Naive thymus-derived CD4-positive, alpha-beta T cell (primary cell): ENCODE measurements around the gene SLC2A4. TPM values are rescaled to one million over a fixed set of nuclear protein-coding genes. Genes with fewer than 3 reads are reported as not detected.
A peak's percentile ranks its signal among the peaks of the same experiment; 100 is the strongest.
"Not testable (repeated sequence)": the region's sequence is repeated elsewhere in the genome, so short reads cannot be mapped to it uniquely, and the experiment has no call there.

Source experiments
- ATAC-seq: fragments of 150-1000 bp; cut with Tn5 transposase; 2 replicates; pipeline ENCODE4 v1.10.0; 2021; ENCODE audit warnings: mild to moderate bottlenecking, moderate library complexity
- CTCF ChIA-PET: fragments of 350-600 bp; sonication (Branson Sonifier 250); formaldehyde crosslinking; loops from one replicate; lab custom pipeline; 2021; ENCODE audit warnings: antibody characterized with exemption; lab: Charles Lee
- POLR2A ChIA-PET: fragments of 350-600 bp; sonication (Branson Sonifier 250); formaldehyde crosslinking; loops from one replicate; lab custom pipeline; 2021; ENCODE audit warnings: antibody characterized with exemption, inconsistent platforms; lab: Charles Lee
- DNase-seq, 9 donors: peaks; one replicate each; pipeline versions ENCODE4 v3.0.0 to v3.0.0-alpha.2; 2020 to 2022; ENCODE audit warnings: mixed read lengths in 1 of 9
- H3K27ac ChIP-seq: one replicate; pipeline ENCODE4 v1.7.0; 2013; ENCODE audit warnings: mild to moderate bottlenecking, low read depth, low read length, moderate library complexity
- H3K27me3 ChIP-seq, 2 donors: one replicate each; pipeline ENCODE4 v1.7.0; 2013; ENCODE audit warnings: low read length in 2 of 2, mild to moderate bottlenecking in 2 of 2, moderate library complexity in 2 of 2; ENCODE audit not compliant: control insufficient read depth in 2 of 2, insufficient read depth in 2 of 2
- H3K36me3 ChIP-seq, 3 experiments: 1 replicate in 2 of 3; 2 replicates in 1 of 3; pipeline ENCODE4 v1.7.0; 2013; ENCODE audit warnings: low read length in 3 of 3, mild to moderate bottlenecking in 3 of 3, moderate library complexity in 1 of 3; ENCODE audit not compliant: insufficient read depth in 3 of 3, control insufficient read depth in 2 of 3
- H3K4me1 ChIP-seq, 2 donors: one replicate each; pipeline ENCODE4 v1.7.0; 2013; ENCODE audit warnings: low read length in 2 of 2, mild to moderate bottlenecking in 2 of 2, moderate library complexity in 1 of 2; ENCODE audit not compliant: control insufficient read depth in 2 of 2, insufficient read depth in 2 of 2
- H3K4me3 ChIP-seq: 2 replicates; pipeline ENCODE4 v1.7.0; 2013; ENCODE audit warnings: mild to moderate bottlenecking, low read length
- H3K9me3 ChIP-seq, 3 experiments: 1 replicate in 2 of 3; 2 replicates in 1 of 3; pipeline ENCODE4 v1.7.0; 2013; ENCODE audit warnings: low read length in 3 of 3; ENCODE audit not compliant: control insufficient read depth in 2 of 3
- H3K27ac Mint-ChIP-seq, 9 donors: one replicate each; pipeline ENCODE4 v1.8.0; 2020 to 2022; ENCODE audit warnings: mixed read lengths in 9 of 9, mild to moderate bottlenecking in 8 of 9, moderate library complexity in 5 of 9, inconsistent platforms in 2 of 9
- H3K27me3 Mint-ChIP-seq, 5 donors: one replicate each; pipeline ENCODE4 v1.8.0; 2021 to 2022; ENCODE audit warnings: mixed read lengths in 5 of 5, mild to moderate bottlenecking in 1 of 5
- H3K36me3 Mint-ChIP-seq, 5 donors: one replicate each; pipeline ENCODE4 v1.8.0; 2020 to 2022; ENCODE audit warnings: mixed read lengths in 5 of 5, mild to moderate bottlenecking in 3 of 5, inconsistent platforms in 1 of 5
- H3K4me1 Mint-ChIP-seq, 7 donors: one replicate each; pipeline ENCODE4 v1.8.0; 2020 to 2022; ENCODE audit warnings: mixed read lengths in 7 of 7, mild to moderate bottlenecking in 3 of 7, inconsistent platforms in 1 of 7
- H3K4me3 Mint-ChIP-seq, 10 donors: one replicate each; pipeline ENCODE4 v1.8.0; 2020 to 2022; ENCODE audit warnings: mild to moderate bottlenecking in 10 of 10, mixed read lengths in 10 of 10, moderate library complexity in 6 of 10, inconsistent platforms in 2 of 10
- H3K9me3 Mint-ChIP-seq, 11 donors: one replicate each; pipeline ENCODE4 v1.8.0; 2020 to 2022; ENCODE audit warnings: mixed read lengths in 11 of 11, mild to moderate bottlenecking in 4 of 11, inconsistent platforms in 1 of 11, moderate library complexity in 1 of 11
- intact Hi-C, 2 donors: fragments of 100-400 bp; cut with micrococcal nuclease; formaldehyde crosslinking; loops; one replicate each; pipeline ENCODE4 v1.15.1; 2023
- polyA plus RNA-seq, 2 donors: library from polyadenylated mRNA; unstranded; fragments of 300-500 nt; fragmentation: Illumina TruSeq; gene quantifications; one replicate each; pipeline ENCODE4 v1.2.3, GENCODE V29; 2021
- total RNA-seq, 6 experiments: library from RNA in 5 of 6; stranded (reverse) in 5 of 6; gene quantifications; 1 replicate in 5 of 6; 2 replicates in 1 of 6; pipeline ENCODE4 v1.2.3 and lab custom pipeline; 2021 to 2026

The SLC2A4 gene
- total and polyA plus RNA-seq, 7 experiments from 2014 or later = not detected

DNA sequence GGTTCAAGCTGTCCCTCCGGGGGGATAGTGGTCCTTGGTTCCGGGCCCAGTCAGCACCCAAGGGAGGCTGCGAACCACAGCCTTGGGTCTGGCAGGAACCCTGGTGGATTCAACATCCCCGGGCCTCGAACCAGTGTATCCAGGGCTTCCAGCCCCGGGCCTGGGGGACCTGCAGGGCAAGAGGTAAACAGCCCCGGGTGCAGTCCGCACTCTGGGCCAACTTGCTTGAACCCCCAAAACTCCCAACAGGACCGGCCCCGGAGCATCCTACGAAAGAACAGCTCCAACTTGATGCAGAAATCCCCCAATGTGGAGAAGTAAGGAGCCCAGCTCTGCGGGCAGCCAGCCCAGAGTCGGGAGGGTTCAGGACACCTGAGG lies 49.1 kb downstream of the SLC2A4 start:
- Mint-ChIP-seq H3K4me1 (peaks cover 39 to 72% (median 56%) of the 10 kb centered on the region in 7 donors), H3K36me3 (peaks cover 0 to 6% (median 0%) of the 10 kb centered on the region in 5 donors), H3K27ac (peak overlapping the region in 7 of 9 donors; percentile 8 to 99 (median 95)), H3K4me3 (peak overlapping the region in 7 of 10 donors; percentile 89 to 100 (median 96)), H3K9me3 (peaks cover 0 to 6% (median 0%) of the 10 kb centered on the region in 11 donors), H3K27me3 (no peaks in the 10 kb centered on the region)
- DNase-seq (no peak), ATAC-seq (no peak)
- H3K36me3 ChIP-seq = peaks cover 0 to 19% (median 0%) of the 10 kb centered on the region in 3 experiments
- H3K27me3 ChIP-seq = no peaks in the 10 kb centered on the region
- H3K4me1 ChIP-seq = peaks cover 20 to 46% of the 10 kb centered on the region in 2 donors
- no peaks in the 10 kb centered on the region for H3K9me3 ChIP-seq
- H3K27ac ChIP-seq = peak overlapping the region; percentile 88
- H3K4me3 ChIP-seq = peak overlapping the region; percentile 95
- ChIA-PET CTCF (interaction anchor here (1.4 to 2.8 kb wide), 2 partner anchors 14 to 25 kb away, joined by 5 to 11 read pairs; partner anchors contain the start of gene TMEM95), POLR2A (interaction anchor here (1.0 to 22.8 kb wide), 6 partner anchors 10 to 25 kb away, joined by 5 to 336 read pairs (median 12); partner anchors contain the start of genes EIF5A and GPS2)
- intact Hi-C loops = no loop called here

DNA sequence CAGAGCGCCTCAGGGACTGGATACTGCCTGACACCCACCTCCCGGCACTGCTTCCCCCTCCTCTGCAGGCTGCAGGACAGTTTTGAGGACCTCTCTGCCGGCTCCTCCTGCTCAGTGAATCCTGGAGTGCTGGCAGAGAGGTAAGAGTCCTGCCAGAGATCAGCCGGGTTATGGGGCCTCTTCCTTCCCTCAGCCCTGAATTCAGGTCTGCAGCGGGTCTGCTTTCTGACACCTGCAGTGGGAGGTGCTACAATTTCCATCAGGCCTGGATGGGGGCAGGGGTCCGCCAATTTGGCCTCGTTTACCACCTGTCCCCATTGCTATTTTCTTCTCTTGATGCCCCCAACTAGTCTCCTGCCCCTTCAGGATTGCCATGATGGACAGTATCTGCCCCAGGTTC lies 50.6 kb downstream of the SLC2A4 start:
- Mint-ChIP-seq H3K4me1 (peaks cover 48 to 78% (median 64%) of the 10 kb centered on the region in 7 donors), H3K27ac (peak overlapping the region; percentile 38 to 96 (median 92)), H3K27me3 (no peaks in the 10 kb centered on the region), H3K9me3 (peaks cover 0 to 6% (median 0%) of the 10 kb centered on the region in 11 donors), H3K4me3 (peak overlapping the region; percentile 52 to 88 (median 76)), H3K36me3 (peaks cover 0 to 9% (median 2%) of the 10 kb centered on the region in 5 donors)
- intact Hi-C loops = no loop called here
- ChIA-PET POLR2A (interaction anchor here (0.7 to 22.8 kb wide), 3 partner anchors 16 to 113 kb away, joined by 3 to 336 read pairs (median 98); partner anchors contain the start of genes EIF5A and GPS2), CTCF (interaction anchor here (0.9 kb wide), 1 partner anchor 23 kb away, joined by 3 read pairs; the partner anchor contains the start of gene TMEM95)
- Histone ChIP-seq H3K4me1 (peaks cover 26 to 53% of the 10 kb centered on the region in 2 donors), H3K27ac (peak overlapping the region; percentile 55), H3K4me3 (peak overlapping the region; percentile 19), H3K36me3 (peaks cover 0 to 9% (median 0%) of the 10 kb centered on the region in 3 experiments), H3K27me3 (no peaks in the 10 kb centered on the region), H3K9me3 (no peaks in the 10 kb centered on the region)
- ATAC-seq (no peak), DNase-seq (no peak)

DNA sequence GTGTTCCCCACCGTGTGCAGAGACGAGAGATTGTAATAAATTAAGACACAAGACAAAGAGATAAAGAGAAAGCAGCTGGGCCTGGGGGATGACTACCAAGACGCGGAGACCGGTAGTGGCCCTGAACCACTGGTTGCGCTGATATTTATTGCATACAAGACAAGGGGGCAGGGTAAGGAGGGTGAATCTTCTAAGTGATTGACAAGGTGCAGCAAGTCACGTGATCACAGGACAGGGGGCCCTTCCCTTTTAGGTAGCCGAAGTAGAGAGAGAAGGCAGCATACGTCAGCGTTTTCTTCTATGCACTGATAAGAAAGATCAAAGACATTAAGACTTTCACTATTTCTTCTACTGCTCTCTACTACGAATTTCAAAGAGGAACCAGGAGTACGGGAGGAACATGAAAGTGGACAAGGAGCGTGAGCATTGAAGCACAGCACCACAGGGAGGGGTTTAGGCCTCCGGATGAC lies 51.1 kb downstream of the SLC2A4 start:
- intact Hi-C loops, H3K36me3 ChIP-seq, H3K9me3 ChIP-seq, H3K27me3 Mint-ChIP-seq, H3K9me3 Mint-ChIP-seq, H3K27me3 ChIP-seq, ATAC-seq: not testable (repeated sequence)
- H3K36me3 Mint-ChIP-seq = peaks cover 0 to 12% (median 5%) of the 10 kb centered on the region in 5 donors
- peaks cover 53 to 82% (median 68%) of the 10 kb centered on the region in 7 donors for H3K4me1 Mint-ChIP-seq
- peak overlapping the region; percentile 52 to 88 (median 76) for H3K4me3 Mint-ChIP-seq
- Histone ChIP-seq H3K4me3 (peak overlapping the region; percentile 19), H3K27ac (peak overlapping the region; percentile 55), H3K4me1 (peaks cover 26 to 53% of the 10 kb centered on the region in 2 donors)
- CTCF ChIA-PET = interaction anchor here (0.9 kb wide), 1 partner anchor 23 kb away, joined by 3 read pairs; the partner anchor contains the start of gene TMEM95
- H3K27ac Mint-ChIP-seq = peak overlapping the region; percentile 38 to 96 (median 92)
- POLR2A ChIA-PET = interaction anchor here (0.7 to 22.8 kb wide), 3 partner anchors 15 to 113 kb away, joined by 3 to 336 read pairs (median 98); partner anchors contain the start of genes EIF5A and GPS2
- DNase-seq = peak in 5 of 9 donors; percentile 57 to 80 (median 64)

DNA sequence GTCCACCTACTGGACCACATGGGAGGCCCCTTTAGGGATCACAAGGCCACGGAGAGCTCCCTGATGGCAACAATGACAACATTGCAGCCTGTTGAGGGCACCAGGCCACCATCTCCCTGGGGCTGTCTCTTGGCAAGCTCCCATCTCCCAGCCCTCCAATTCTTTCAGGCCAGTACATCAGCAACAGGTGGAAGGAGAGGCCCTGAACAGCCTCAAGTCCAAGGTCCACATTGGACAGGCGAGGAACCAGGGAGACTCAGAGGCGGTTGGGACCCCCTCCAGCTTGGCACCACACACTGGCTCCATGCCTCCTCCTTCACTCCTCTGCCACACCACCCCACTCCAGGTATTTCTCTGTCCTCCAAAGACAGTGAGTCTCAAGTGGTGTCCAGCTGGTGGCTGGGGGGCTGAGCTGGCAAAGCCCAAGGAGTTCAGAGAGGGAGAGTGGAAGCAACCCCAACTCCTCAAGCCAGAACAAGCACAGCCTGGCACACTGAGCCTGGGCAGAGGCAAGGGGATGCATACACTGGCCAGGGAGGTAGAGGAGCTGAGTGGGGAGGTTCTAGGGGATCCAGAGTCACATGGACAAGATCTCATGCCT lies 53.5 kb downstream of the SLC2A4 start:
- Histone ChIP-seq H3K36me3 (peaks cover 0 to 20% (median 6%) of the 10 kb centered on the region in 3 experiments), H3K4me1 (peaks cover 40 to 55% of the 10 kb centered on the region in 2 donors), H3K4me3 (no peak overlapping the region), H3K9me3 (no peaks in the 10 kb centered on the region), H3K27ac (peak overlapping the region; percentile 81), H3K27me3 (no peaks in the 10 kb centered on the region)
- Mint-ChIP-seq H3K36me3 (peaks cover 4 to 17% (median 11%) of the 10 kb centered on the region in 5 donors), H3K4me1 (peaks cover 51 to 81% (median 59%) of the 10 kb centered on the region in 7 donors), H3K27me3 (no peaks in the 10 kb centered on the region), H3K9me3 (no peaks in the 10 kb centered on the region), H3K4me3 (peak overlapping the region; percentile 89 to 99 (median 94)), H3K27ac (peak overlapping the region; percentile 84 to 100 (median 95))
- DNase-seq (no peak), ATAC-seq (no peak)
- ChIA-PET POLR2A (interaction anchor here (0.5 to 22.8 kb wide), 11 partner anchors 10 to 352 kb away, joined by 3 to 336 read pairs (median 8); partner anchors contain the start of genes EIF5A, GPS2, PHF23 and SLC16A13), CTCF (interaction anchor here (0.8 to 5.2 kb wide), 14 partner anchors 8 to 755 kb away, joined by 3 to 53 read pairs (median 12); partner anchors contain the start of genes SLC2A4, TMEM102 and TMEM95)
- intact Hi-C loops = loop anchor here in 1 of 2 donors (5.0 kb wide), 1 partner anchor 47 kb away; the partner anchor contains the start of gene TNK1

DNA sequence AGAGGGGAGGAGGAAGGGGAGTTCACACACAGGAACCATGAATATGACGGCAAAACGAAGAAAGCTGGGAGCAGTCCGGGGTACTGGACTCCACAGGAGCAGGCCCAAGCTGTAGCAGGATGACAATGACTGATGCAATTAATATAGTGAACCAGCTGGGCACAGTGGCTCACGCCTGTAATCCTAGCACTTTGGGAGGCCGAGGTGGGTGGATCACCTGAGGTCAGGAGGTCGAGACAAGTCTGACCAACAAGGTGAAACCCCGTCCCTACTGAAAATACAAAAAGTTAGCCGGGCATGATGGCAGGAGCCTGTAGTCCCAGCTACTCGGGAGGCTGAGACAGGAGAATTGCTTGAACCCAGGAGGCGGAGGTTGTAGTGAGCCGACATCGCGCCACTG lies 54.2 kb downstream of the SLC2A4 start:
- H3K4me1 Mint-ChIP-seq = peaks cover 52 to 79% (median 60%) of the 10 kb centered on the region in 7 donors
- intact Hi-C loops = loop anchor here (1.0 to 5.0 kb wide), 10 partner anchors 10 to 100 kb away; partner anchors contain the start of genes ELP5 (in 1 of the 2), SLC2A4 (in 1 of the 2), TMEM102 (in 1 of the 2) and TNK1 (in 1 of the 2)
- H3K9me3 Mint-ChIP-seq, H3K27me3 Mint-ChIP-seq, ATAC-seq, H3K9me3 ChIP-seq, DNase-seq, H3K27me3 ChIP-seq: not testable (repeated sequence)
- Histone ChIP-seq H3K4me3 (peak overlapping the region; percentile 99), H3K4me1 (peaks cover 36 to 48% of the 10 kb centered on the region in 2 donors), H3K27ac (peak overlapping the region; percentile 81), H3K36me3 (peaks cover 0 to 24% (median 11%) of the 10 kb centered on the region in 3 experiments)
- POLR2A ChIA-PET = interaction anchor here (0.7 to 22.8 kb wide), 25 partner anchors 9 to 870 kb away, joined by 3 to 336 read pairs (median 6); partner anchors contain the start of genes DVL2, EIF5A, GABARAP and GPS2
- H3K36me3 Mint-ChIP-seq = peaks cover 4 to 21% (median 11%) of the 10 kb centered on the region in 5 donors
- CTCF ChIA-PET = interaction anchor here (1.0 to 5.2 kb wide), 13 partner anchors 9 to 290 kb away, joined by 3 to 53 read pairs (median 14); partner anchors contain the start of genes SLC2A4, TMEM102 and TMEM95
- peak overlapping the region; percentile 89 to 99 (median 94) for H3K4me3 Mint-ChIP-seq
- peak overlapping the region; percentile 89 to 100 (median 95) for H3K27ac Mint-ChIP-seq
